HUES64 (cell line): Measurements from ENCODE around the gene PNPLA5.

ENCODE experiments used
- H3K27ac ChIP-seq: 2 replicates; pipeline ENCODE4 v1.7.0; 2013; ENCODE audit warnings: low read depth, low read length, inconsistent platforms
- H3K27me3 ChIP-seq: 2 replicates; pipeline ENCODE4 v1.6.1; 2013; ENCODE audit warnings: mild to moderate bottlenecking, low read length; ENCODE audit not compliant: insufficient read depth
- H3K36me3 ChIP-seq: 2 replicates; pipeline ENCODE4 v1.6.1; 2013; ENCODE audit warnings: mild to moderate bottlenecking, low read length; ENCODE audit not compliant: insufficient read depth
- H3K4me1 ChIP-seq: 2 replicates; pipeline ENCODE4 v1.6.1; 2013; ENCODE audit warnings: mild to moderate bottlenecking, low read length, moderate library complexity; ENCODE audit not compliant: insufficient read depth
- H3K4me3 ChIP-seq: 2 replicates; pipeline ENCODE4 v1.5.1; 2013; ENCODE audit warnings: mild to moderate bottlenecking, low read length, moderate library complexity
- H3K9ac ChIP-seq: 2 replicates; pipeline ENCODE4 v1.6.1; 2013; ENCODE audit warnings: mild to moderate bottlenecking, low read depth, low read length
- H3K9me3 ChIP-seq: 2 replicates; pipeline ENCODE4 v1.6.1; 2013; ENCODE audit warnings: low read depth, low read length; ENCODE audit not compliant: insufficient read depth
- WGBS: fragments of 150-250, 120-280 bp; methylation state at CpG from one replicate; pipeline ENCODE4 v1.1.7; 2013; ENCODE audit warnings: missing lambda C conversion rate; 5-methylcytosine and 5-hydroxymethylcytosine counted together

The PNPLA5 gene

GRCh38 chr22:43860126-43860525, 31.7 kb downstream of the PNPLA5 start:
- H3K9me3 ChIP-seq: peaks cover 2% of the 10 kb centered on the region; the same call in 1 of the 2 replicates
- H3K27me3 ChIP-seq: peaks cover 3% of the 10 kb centered on the region; the same call in 1 of the 2 replicates
- H3K36me3 ChIP-seq: no peaks in the 10 kb centered on the region
- WGBS: 92% methylated on average over 11 of the region's 11 CpGs
- no peak overlapping the region for H3K4me3 ChIP-seq
- no peak overlapping the region for H3K9ac ChIP-seq
- peaks cover 14% of the 10 kb centered on the region; the same call in 1 of the 2 replicates for H3K4me1 ChIP-seq
- no peak overlapping the region for H3K27ac ChIP-seq

DNA sequence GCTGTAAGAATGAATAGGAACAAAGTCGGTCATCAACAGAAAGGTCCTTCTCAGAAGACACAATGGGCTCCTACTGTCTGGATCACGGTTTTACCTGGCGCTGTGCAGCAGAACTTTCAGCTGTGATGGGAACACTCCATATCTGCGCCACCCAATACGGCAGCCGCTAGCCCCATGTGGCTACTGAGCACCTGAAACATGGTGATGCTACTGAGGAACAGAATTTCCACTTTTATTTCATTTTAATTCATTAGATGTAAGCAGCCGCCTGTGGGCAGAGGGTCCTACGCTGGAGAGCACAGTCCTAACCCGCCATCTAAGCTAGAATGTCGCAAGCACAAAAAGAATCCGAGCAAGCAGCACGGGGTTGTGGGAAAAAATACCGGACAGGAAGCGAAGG, 32.2 kb downstream of the PNPLA5 start:
- peaks cover 2% of the 10 kb centered on the region; the same call in 1 of the 2 replicates for H3K9me3 ChIP-seq
- no peak overlapping the region for H3K9ac ChIP-seq
- no peaks in the 10 kb centered on the region for H3K36me3 ChIP-seq
- no peak overlapping the region for H3K4me3 ChIP-seq
- H3K4me1 ChIP-seq: peaks cover 14% of the 10 kb centered on the region; the same call in 1 of the 2 replicates
- peaks cover 3% of the 10 kb centered on the region; the same call in 1 of the 2 replicates for H3K27me3 ChIP-seq
- H3K27ac ChIP-seq: no peak overlapping the region
- 89% methylated on average over 14 of the region's 14 CpGs for WGBS

DNA sequence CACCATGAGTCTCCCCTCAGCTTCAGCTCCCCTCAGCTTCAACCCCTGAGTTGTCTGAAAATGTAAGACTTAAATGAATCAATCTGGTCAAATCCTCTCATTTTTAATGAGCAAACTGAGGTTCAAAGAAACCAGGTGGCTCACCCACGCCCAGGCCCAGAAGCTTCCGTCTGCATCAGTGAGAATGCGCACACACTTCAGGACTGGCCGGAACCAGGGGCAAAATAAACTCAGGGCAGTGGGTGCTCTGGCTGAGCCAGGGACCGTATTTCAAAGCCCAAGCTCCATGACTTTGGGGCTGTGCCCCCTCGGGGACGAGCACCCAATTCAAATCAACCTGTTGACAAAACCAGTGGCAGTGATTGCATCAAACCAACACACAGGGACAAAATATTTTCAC, 32.6 kb downstream of the PNPLA5 start:
- H3K27me3 ChIP-seq: peaks cover 3% of the 10 kb centered on the region; the same call in 1 of the 2 replicates
- H3K9ac ChIP-seq: no peak overlapping the region
- H3K4me1 ChIP-seq: peaks cover 14% of the 10 kb centered on the region; the same call in 1 of the 2 replicates
- no peaks in the 10 kb centered on the region for H3K36me3 ChIP-seq
- peaks cover 2% of the 10 kb centered on the region; the same call in 1 of the 2 replicates for H3K9me3 ChIP-seq
- 93% methylated on average over 7 of the region's 7 CpGs for WGBS
- no peak overlapping the region for H3K4me3 ChIP-seq
- no peak overlapping the region for H3K27ac ChIP-seq

DNA sequence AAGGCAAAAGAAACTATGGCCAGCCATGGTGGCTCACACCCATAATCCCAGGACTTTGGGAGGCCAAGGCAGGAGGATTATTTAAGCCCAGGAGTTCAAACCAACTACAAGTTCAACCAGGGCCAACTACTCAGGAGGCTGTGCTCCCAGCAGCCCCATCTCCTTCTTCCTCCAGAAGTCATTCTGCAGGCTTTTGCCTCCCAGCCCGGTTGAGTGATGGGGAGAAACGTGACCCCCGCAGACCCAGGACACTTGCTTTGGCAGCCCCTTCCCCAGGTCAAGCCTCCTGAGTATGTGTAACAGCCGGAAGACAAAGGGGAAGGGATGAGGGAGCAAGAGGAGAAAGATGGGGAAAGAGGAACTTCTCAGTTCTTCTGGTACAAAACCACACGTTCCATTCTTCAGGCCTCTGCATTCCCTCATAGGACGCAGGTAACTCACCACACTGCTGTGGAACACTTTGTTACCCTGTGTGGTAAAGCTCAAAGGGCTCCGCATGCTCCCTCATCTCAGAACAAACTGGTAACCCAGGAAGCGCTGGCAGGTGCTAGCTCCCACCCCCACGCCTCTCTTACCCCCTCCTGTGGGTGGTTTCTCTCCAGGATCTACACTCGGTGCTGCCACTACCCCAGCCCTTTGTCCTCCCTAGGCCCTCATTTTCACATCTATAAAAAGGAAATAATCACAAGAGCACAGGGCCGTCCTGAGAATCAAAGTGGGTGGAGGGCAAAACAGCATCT, 33.5 kb downstream of the PNPLA5 start:
- no peak overlapping the region for H3K27ac ChIP-seq
- H3K9me3 ChIP-seq: peaks cover 2% of the 10 kb centered on the region; the same call in 1 of the 2 replicates
- no peak overlapping the region for H3K9ac ChIP-seq
- 78% methylated on average over 11 of the region's 11 CpGs for WGBS
- peaks cover 3% of the 10 kb centered on the region; the same call in 1 of the 2 replicates for H3K27me3 ChIP-seq
- H3K36me3 ChIP-seq: no peaks in the 10 kb centered on the region
- H3K4me3 ChIP-seq: no peak overlapping the region
- peaks cover 14% of the 10 kb centered on the region; the same call in 1 of the 2 replicates for H3K4me1 ChIP-seq

DNA sequence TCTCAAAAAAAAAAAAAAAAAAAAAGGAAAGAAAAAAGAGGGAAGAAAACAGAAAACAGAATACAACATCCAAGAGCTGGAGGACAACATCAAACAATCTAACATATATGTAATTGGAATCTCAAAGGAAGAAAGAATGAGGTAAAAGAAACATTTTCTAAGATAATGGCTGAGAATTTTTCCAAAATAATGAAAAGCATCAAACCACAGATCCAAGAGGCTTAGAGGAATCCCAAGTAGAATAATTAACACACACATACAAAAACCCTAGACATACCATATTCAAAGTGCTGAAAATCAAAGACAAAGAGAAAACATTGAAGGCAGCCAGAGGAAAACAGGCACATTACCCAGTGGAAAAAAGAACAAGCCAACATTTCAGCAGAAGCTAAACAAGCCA, 34.4 kb downstream of the PNPLA5 start:
- H3K9me3 ChIP-seq: peaks cover 2% of the 10 kb centered on the region; the same call in 1 of the 2 replicates
- H3K36me3 ChIP-seq: no peaks in the 10 kb centered on the region
- H3K9ac ChIP-seq: no peak overlapping the region
- no peak overlapping the region for H3K4me3 ChIP-seq
- H3K27ac ChIP-seq: no peak overlapping the region
- H3K4me1 ChIP-seq: peaks cover 14% of the 10 kb centered on the region; the same call in 1 of the 2 replicates
- H3K27me3 ChIP-seq: no peaks in the 10 kb centered on the region; the same call in 1 of the 2 replicates

DNA sequence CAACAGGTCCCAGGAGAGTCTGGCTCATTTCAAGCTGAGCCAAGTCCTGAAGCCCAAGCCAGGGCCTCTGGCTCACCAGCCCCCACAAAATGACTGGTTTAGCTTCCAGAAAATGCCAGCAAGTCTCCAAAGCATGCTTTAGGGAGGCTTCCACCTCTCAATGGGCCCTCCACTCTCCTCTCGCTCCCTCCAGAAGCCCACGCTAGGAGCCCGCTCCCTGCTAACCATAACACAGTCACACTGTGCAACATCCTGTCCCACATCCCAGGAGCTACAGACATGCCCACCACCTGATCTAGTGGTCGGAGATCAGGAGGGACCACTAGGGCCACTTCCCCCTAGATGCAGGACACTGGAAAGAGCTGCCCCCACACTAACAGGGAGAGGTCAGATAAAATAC, 36.4 kb downstream of the PNPLA5 start:
- 97% methylated on average over 4 of the region's 4 CpGs for WGBS
- Histone ChIP-seq H3K36me3 (no peaks in the 10 kb centered on the region), H3K27ac (no peak overlapping the region)

DNA sequence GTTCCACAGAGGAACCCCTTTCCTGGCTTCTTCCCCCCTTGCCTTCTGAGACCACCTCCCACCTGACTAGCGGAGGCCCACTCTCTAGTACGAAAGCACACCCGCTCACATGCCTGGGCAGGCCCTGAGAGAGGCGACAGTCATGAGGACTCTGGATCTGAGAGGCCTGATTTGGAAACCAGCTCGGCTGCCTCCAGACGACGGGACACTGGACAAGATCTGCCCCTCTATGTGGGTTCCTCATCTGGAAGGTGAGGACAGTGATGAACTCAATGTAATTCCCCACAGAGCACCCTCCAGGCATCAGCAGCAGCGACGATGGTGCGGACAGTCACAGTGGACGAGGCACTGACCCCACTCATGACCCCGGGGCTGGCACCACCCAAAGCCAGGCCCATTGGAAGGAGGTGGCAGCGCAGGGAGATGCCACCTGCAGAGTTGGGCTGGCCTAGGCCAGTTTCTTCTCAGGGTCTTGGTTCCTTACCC, 37.0 kb downstream of the PNPLA5 start:
- WGBS: 96% methylated on average over 13 of the region's 13 CpGs
- Histone ChIP-seq H3K36me3 (no peaks in the 10 kb centered on the region), H3K27me3 (no peaks in the 10 kb centered on the region), H3K9me3 (peaks cover 2% of the 10 kb centered on the region; the same call in 1 of the 2 replicates), H3K27ac (no peak overlapping the region), H3K4me3 (no peak overlapping the region), H3K4me1 (0 out of 2 replicates have a peak, but pooled peaks cover 6% of the 10 kb centered on the region), H3K9ac (no peak overlapping the region)

More for the DNA sequence above, 36.4 kb downstream of the PNPLA5 start:
- peaks cover 2% of the 10 kb centered on the region; the same call in 1 of the 2 replicates for H3K9me3 ChIP-seq
- 0 out of 2 replicates have a peak, but pooled peaks cover 6% of the 10 kb centered on the region for H3K4me1 ChIP-seq
- no peak overlapping the region for H3K9ac ChIP-seq
- no peak overlapping the region for H3K4me3 ChIP-seq
- H3K27me3 ChIP-seq: no peaks in the 10 kb centered on the region

GRCh38 chr22:43854121-43854785, 37.6 kb downstream of the PNPLA5 start:
- Histone ChIP-seq H3K4me3 (no peak overlapping the region), H3K9ac (no peak overlapping the region), H3K27me3 (no peaks in the 10 kb centered on the region), H3K4me1 (0 out of 2 replicates have a peak, but pooled peaks cover 6% of the 10 kb centered on the region), H3K27ac (no peak overlapping the region), H3K9me3 (peaks cover 2% of the 10 kb centered on the region; the same call in 1 of the 2 replicates), H3K36me3 (no peaks in the 10 kb centered on the region)
- WGBS: 80% methylated on average over 14 of the region's 14 CpGs

GRCh38 chr22:43853328-43853931, 38.4 kb downstream of the PNPLA5 start:
- Histone ChIP-seq H3K27me3 (no peaks in the 10 kb centered on the region), H3K4me1 (peaks cover 4% of the 10 kb centered on the region; the same call in 1 of the 2 replicates), H3K4me3 (no peak overlapping the region), H3K36me3 (no peaks in the 10 kb centered on the region), H3K9ac (no peak overlapping the region), H3K9me3 (peaks cover 2% of the 10 kb centered on the region; the same call in 1 of the 2 replicates), H3K27ac (no peak overlapping the region)
- 91% methylated on average over 10 of the region's 10 CpGs for WGBS

DNA sequence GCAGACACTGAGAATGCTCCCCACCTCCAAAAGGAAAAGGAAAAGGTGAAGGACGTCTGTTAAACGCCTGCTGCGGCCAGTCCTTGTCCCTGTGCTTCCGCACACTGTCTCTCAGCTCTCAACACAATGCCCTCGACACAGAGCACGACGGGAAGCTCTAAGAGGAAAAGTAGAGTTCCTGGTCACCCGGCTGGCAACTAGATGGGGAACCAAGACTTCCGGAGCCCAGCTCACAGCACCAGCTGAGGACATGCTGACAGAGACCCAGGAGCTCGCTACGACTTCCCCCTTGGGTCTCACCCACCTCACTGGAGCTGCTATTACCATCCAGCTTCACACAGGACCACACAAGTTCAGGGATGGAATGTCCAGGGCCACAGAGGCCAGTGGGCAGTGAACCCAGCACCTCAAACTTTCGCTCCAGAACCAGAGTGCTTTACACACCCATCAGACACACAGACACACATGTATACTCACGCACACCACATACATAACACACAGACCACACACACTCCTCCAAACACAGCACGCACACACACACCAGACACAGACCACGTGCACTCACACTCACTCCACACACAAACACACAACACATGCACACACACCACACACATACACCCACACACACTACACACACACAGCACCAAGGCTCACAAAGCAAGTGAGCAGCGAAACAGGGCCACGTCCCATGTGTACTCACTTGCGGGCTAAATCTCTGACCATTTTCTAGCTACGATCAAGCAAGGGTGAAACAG, 39.1 kb downstream of the PNPLA5 start:
- Histone ChIP-seq H3K27ac (no peak overlapping the region), H3K4me3 (no peak overlapping the region), H3K4me1 (peaks cover 5% of the 10 kb centered on the region; the same call in 1 of the 2 replicates), H3K9ac (no peak overlapping the region), H3K27me3 (no peaks in the 10 kb centered on the region), H3K9me3 (peaks cover 2% of the 10 kb centered on the region; the same call in 1 of the 2 replicates), H3K36me3 (no peaks in the 10 kb centered on the region)
- 91% methylated on average over 19 of the region's 19 CpGs for WGBS
